CD4-positive, alpha-beta T cell treated with Interleukin-17A for 1 hour (primary cell): ENCODE measurements around the gene FBN2.

Source experiments
- DNase-seq: peaks from one replicate; pipeline ENCODE4 v3.0.0-alpha.2; 2020

FBN2 gene

GRCh38 chr5:128538000-128538249 is at the start of gene FBN2:
Gene FBN2, minus strand, starts transcription at chr5:128538245. Its CDS starts 642 bp downstream, at chr5:128537603.
- no peak for DNase-seq

- no peak for DNase-seq
These were observed 49.2 kb upstream of the FBN2 start for GRCh38 chr5:128587275-128587674.

GRCh38 chr5:128586848-128587247 is 48.8 kb upstream of the FBN2 start:
- no peak for DNase-seq

- no peak for DNase-seq
These were observed 41.6 kb upstream of the FBN2 start for GRCh38 chr5:128579639-128580038.

GRCh38 chr5:128579093-128579492 is 41.0 kb upstream of the FBN2 start:
- no peak for DNase-seq

- no peak for DNase-seq
These were observed 36.0 kb upstream of the FBN2 start for GRCh38 chr5:128574041-128574440.

GRCh38 chr5:128572930-128573319 is 34.9 kb upstream of the FBN2 start:
- no peak for DNase-seq

GRCh38 chr5:128572051-128572929 is 34.2 kb upstream of the FBN2 start:
- no peak for DNase-seq

- DNase-seq: no peak
These were observed 28.1 kb upstream of the FBN2 start for GRCh38 chr5:128566178-128566577.

- no peak for DNase-seq
These were observed 21.6 kb upstream of the FBN2 start for GRCh38 chr5:128559300-128560297.

GRCh38 chr5:128553747-128554146 is 15.7 kb upstream of the FBN2 start:
- no peak for DNase-seq

GRCh38 chr5:128551476-128551875 is 13.4 kb upstream of the FBN2 start:
- DNase-seq: no peak

- DNase-seq: no peak
These were observed 11.5 kb upstream of the FBN2 start for GRCh38 chr5:128549496-128549895.

GRCh38 chr5:128546658-128547281 is 8.7 kb upstream of the FBN2 start:
- no peak for DNase-seq

GRCh38 chr5:128541385-128541784 is 3.3 kb upstream of the FBN2 start:
- no peak for DNase-seq

GRCh38 chr5:128539038-128539429 is 989 bp upstream of the FBN2 start:
- DNase-seq: no peak

- DNase-seq: no peak
These were observed 399 bp upstream of the FBN2 start for GRCh38 chr5:128538250-128539037.

- DNase-seq: no peak
These were observed 635 bp downstream of the FBN2 start for GRCh38 chr5:128537221-128537999.

GRCh38 chr5:128536254-128537220 is 1.5 kb downstream of the FBN2 start:
- DNase-seq: no peak

- no peak for DNase-seq
These were observed 2.8 kb downstream of the FBN2 start for GRCh38 chr5:128535251-128535650.

- DNase-seq: no peak
These were observed 3.3 kb downstream of the FBN2 start for GRCh38 chr5:128534726-128535125.
